ENCODE measurements around the gene SYNJ2.

DNA sequence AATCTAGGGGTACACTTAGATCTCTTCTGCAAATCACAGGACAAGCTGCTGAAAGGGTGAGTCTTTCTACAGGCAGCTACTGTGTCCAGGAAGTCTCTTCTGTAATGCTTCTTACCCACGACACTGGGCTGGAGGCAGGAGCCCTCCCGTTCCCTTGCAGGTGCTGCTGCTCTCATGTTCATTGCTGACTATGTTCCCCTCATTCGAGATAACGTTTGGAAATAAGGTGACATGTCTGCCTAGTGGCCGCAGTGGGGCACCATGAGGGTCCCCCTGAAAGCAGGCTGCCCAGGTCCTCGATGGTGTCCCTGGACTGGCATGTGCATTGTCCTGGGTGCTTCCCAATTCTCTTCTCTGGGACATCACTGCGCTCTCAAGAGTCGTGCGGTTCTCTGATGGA lies 74.7 kb downstream of the SYNJ2 start:
- TF ChIP-seq, protein P1, sequence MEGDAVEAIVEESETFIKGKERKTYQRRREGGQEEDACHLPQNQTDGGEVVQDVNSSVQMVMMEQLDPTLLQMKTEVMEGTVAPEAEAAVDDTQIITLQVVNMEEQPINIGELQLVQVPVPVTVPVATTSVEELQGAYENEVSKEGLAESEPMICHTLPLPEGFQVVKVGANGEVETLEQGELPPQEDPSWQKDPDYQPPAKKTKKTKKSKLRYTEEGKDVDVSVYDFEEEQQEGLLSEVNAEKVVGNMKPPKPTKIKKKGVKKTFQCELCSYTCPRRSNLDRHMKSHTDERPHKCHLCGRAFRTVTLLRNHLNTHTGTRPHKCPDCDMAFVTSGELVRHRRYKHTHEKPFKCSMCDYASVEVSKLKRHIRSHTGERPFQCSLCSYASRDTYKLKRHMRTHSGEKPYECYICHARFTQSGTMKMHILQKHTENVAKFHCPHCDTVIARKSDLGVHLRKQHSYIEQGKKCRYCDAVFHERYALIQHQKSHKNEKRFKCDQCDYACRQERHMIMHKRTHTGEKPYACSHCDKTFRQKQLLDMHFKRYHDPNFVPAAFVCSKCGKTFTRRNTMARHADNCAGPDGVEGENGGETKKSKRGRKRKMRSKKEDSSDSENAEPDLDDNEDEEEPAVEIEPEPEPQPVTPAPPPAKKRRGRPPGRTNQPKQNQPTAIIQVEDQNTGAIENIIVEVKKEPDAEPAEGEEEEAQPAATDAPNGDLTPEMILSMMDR (conservative IDR thresholded peaks at IDR 0.05; ENCODE audit: low read depth in 2 of 2), result no peak
- TF ChIP-seq EZH2phosphoT487 (IDR thresholded peaks at IDR 0.05; ENCODE audit: unreplicated experiment) (no peak), EZH2 (IDR thresholded peaks at IDR 0.05; ENCODE audit: low read depth, unreplicated experiment) (no peak), POLR2AphosphoS5 (IDR thresholded peaks at IDR 0.05; ENCODE audit: low read depth) (no peak)
- TF ChIP-seq, protein P2, sequence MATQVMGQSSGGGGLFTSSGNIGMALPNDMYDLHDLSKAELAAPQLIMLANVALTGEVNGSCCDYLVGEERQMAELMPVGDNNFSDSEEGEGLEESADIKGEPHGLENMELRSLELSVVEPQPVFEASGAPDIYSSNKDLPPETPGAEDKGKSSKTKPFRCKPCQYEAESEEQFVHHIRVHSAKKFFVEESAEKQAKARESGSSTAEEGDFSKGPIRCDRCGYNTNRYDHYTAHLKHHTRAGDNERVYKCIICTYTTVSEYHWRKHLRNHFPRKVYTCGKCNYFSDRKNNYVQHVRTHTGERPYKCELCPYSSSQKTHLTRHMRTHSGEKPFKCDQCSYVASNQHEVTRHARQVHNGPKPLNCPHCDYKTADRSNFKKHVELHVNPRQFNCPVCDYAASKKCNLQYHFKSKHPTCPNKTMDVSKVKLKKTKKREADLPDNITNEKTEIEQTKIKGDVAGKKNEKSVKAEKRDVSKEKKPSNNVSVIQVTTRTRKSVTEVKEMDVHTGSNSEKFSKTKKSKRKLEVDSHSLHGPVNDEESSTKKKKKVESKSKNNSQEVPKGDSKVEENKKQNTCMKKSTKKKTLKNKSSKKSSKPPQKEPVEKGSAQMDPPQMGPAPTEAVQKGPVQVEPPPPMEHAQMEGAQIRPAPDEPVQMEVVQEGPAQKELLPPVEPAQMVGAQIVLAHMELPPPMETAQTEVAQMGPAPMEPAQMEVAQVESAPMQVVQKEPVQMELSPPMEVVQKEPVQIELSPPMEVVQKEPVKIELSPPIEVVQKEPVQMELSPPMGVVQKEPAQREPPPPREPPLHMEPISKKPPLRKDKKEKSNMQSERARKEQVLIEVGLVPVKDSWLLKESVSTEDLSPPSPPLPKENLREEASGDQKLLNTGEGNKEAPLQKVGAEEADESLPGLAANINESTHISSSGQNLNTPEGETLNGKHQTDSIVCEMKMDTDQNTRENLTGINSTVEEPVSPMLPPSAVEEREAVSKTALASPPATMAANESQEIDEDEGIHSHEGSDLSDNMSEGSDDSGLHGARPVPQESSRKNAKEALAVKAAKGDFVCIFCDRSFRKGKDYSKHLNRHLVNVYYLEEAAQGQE (IDR thresholded peaks at IDR 0.05; ENCODE audit: unreplicated experiment), result no peak

Measured in GM23338 (cell line).